HG02642 (cell line): ENCODE measurements around the gene TGFBR3.

Source experiments
- ATAC-seq: cut with Tn5 transposase; IDR thresholded peaks from one replicate; pipeline ENCODE4 v1.9.1; 2021; ENCODE audit warnings: mild to moderate bottlenecking; ENCODE audit not compliant: unreplicated experiment, poor library complexity

Gene TGFBR3

DNA sequence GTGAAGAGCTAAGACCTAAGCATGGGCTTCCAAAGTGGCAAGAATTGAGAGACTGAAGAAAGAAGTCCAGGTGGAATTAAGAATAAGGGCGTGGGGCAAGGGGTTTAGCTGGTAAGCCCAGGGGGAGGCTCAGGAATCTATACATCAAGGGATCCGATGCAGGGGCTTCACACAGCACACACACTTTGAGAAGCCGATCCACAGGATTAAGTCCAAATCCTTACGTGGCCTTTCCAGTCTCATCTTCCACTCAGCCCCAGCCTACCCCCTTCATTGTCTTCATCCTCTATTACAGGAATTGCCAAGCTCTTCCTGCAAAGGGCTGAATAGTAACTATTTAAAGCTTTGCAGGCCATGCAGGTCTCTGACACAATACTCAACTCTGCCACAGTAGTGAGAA is 101.3 kb downstream of the TGFBR3 start:
- no peak for ATAC-seq

DNA sequence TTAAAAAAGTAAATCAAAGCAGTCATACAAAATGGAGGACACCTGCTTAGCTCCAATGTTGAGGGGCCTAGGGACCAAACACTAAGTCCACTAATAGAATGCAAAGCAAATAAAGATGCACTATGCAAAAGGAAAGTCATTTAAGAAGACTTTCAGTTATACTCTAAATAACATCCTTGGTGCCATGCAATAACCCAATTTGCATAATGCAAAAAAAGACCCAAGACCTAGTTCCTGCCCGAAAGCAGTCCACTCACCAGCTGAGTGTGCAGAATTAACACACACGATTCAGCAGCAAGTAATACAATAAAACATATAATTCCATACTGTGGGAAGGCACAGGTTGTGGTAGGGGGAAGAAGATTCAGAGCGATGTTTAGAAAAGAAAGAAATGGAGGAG is 101.8 kb downstream of the TGFBR3 start:
- no peak for ATAC-seq

DNA sequence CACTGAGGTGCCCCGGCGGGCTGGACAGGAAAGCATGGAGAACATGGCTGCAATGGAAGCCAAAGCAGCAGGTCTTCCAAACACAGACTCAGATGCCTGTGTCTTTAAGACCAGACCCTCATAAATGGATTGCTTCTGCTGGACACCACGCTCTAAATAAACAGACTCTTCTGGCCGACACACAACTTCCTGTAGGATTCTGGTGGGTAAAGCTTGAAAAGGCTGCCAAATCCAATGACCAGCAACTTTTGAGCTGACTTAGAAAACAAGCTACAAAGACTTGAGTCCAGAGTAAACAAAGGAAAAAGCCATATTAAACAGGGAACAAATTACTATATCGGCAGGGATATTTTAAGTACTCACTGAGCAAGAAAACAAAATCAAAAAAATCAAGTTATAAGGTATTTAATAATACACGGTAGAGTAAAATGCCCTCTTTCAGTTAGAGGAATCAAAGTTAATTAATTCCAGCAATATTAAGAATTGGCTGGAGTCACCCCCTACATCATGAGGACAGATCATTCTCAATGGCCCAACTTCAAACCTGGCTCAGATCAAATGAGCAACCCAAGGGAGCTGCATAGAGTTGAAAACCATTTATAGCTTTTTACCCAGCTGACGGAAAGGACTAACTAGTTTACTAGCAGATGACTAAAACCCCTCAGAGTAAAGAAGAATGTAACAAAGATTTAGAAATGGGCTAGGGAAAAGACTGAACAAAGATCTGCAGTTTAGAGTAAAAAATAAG is 102.4 kb downstream of the TGFBR3 start:
- ATAC-seq: no peak

DNA sequence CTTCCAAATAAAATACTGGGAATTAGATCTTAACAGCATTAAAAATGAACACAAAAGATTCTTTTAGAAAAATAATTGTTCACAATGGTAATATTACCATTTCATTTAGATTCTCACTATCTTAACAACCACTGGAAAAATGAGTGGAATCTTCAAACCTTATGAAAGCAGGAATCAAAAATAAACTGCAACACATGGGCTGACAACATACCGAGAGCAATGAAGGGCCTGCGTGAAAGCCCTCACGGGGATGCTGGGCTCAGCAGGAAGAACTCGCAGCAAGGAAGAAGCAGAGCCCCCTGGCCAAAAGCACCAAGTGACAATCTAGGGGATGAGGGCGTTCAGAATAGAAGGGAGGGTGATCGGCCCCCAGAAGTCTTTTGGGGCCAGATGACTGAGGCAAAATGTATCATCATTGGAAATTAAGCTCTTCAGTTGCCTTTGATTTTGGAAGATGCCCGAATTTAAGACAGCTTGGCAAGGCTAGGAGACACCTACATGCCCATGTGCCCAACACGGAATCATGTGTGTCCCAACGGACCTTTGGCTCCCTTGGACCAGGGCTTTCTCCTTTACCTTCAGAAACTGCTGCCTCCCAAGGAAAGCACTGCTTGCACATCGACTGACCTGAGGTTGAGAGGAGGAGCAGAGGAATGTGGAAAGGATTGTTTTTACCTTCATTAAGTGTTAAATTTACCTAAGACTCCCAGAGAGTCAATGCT is 103.9 kb downstream of the TGFBR3 start:
- no peak for ATAC-seq

DNA sequence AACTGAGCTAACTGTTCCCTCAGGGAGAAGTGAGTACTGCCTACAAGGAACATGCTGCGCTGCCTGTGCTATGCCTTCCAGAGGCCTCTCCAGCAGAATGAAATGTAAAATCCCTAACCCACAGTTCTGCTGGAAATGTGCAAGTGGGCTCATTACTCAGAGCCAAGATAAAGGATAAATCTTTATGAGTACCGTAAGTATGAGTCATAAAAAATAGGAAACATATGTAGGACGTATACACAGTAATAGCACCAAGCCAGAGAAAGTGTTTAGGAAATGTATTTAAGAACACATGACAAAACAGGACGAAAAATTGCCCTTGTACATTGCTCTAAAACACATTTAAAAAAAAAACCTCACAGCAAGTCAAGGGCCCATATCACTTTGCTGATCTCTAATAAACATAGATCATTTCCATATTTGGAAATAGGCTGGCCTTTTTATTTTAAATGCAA is 104.6 kb downstream of the TGFBR3 start:
- ATAC-seq: no peak

DNA sequence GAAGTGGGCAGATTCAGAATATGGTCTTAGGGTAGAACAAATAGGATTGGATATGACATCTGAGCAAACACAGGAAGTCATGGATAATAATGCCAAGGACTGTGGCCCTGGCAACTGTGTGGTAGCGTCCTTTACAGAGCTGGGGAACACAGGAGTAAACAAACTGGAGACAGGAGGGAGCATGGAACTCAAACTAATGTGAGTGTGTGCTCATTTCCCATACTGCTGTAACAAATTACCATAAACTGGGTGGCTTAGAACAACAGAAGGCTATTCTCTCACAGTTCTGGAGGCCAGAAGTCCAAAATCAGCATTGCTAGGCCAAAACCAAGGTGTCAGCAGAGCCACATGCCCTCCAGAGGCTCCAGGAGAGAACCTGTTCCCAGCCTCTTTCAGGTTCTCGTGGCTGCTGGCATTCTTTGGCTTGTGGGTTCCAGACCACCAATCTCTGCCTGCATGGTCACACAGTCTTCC is 106.4 kb downstream of the TGFBR3 start:
- ATAC-seq: no peak

DNA sequence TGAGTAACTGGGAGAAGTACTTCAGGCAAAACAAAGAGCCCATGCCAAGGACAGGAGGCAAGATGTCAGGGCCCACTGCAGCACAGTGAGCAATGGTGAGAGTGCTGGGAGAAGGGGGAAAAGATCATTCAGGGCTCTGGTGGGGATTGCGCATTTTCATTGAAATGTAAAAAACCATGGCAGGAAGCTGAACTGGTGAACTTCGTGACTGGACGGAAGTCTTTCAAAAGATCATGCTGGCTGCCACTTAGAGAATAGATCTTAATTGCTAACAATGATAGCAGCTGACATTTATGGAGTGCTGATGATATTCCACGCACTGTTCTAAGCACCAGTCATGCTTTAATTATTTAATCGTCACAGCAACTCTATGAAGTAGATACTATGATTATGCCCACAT is 107.0 kb downstream of the TGFBR3 start:
- ATAC-seq: no peak

DNA sequence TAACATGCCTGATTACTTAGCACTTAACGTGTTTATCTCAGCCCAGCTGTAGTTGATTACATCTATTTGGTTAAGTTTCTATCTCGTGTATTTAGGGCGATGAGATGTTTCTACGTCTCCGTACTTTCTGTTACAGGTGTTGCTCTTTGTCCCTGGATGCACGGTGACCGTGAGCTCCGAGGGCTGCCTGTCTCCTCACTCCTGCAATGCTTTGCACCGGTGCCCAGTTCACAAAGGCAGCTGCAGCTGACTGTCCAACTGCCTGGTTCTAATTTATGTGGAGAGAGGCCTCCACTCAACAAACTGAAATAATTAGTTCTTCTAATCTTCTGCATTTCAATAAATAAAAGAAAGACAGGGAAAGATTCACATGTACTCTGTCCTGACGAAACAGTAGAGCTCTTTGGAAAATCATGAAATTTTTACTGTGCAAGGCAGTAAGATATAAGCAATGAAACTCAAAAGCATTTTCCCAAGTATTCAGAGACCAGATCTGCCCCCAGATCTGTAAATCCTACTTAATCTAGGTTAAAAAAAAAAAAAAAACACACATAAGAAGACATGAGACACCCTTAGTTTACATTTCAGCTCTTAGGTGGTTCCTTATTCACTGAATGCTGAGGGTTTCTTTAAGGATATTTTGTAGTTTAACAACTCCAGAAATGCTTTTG is 108.2 kb downstream of the TGFBR3 start:
- ATAC-seq: no peak

DNA sequence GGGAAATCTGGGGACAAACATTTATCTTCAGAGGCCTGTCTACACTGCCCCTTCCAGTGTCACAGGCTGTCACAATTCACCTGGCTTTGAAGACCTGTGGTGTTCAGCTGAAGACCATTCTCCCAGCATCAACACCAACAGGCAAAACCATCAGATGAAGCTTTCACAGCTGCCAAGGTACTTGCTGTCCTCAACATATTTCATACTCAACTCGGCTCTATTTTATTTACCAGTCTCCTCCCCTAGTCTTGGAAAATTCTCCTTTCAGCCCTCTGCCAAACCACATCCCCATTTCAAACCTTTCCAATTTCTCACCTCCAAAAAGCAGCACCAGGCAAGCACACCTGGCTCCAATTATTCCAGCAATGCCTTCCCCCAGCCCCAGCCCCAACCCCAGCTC is 108.8 kb downstream of the TGFBR3 start:
- ATAC-seq: no peak

DNA sequence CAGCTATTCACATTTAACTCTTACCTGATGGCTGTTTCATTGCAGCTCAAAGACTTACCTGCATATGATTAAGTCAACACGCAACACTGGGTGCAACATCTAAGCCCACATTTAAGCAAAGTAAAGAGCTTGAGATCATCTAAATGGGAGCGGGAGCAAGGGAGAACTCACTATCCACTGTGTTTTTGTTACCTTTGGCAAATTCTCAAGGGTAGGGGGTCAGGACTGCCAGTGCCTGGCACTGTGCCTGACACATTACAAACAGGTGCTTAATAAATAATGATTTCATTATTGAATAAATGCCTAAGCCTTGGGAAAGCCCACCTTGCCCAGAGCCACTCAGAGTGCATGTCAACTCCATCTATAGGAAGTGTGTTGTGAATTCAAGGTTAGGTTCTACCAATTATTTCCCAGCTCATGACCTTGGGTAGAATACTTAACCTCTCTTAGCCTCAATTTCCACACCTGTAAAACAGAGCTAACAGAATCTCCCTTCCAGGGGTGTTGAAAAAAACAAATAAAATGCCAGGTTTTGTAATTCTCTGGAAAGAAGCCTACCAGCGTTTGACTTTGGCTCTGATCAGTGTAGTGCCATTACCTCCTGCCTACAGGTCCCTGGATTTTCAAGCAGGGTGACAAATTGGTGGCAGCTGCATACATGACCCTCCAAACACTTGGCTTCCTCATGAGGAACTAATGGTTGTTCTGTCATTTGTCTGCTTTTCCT is 109.7 kb downstream of the TGFBR3 start:
- ATAC-seq: no peak

DNA sequence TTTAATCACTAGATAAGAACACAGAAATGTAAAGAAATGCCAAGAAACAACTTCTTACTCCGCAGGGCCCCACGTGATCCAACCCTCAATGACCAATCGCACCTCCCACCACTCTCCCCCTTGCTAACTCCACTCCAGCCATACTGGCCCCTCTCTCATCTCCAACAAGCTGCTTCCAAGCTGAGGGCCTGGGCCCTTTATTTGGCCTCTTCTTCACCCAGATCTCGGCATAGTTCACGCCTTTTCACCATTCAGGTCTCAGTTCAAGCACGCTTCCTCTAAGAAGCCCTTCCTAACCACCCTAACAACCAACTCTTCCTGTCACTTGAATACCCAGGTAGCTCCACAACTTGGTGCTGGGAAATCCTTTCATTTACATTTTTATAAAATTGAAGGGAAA is 110.7 kb downstream of the TGFBR3 start:
- no peak for ATAC-seq

DNA sequence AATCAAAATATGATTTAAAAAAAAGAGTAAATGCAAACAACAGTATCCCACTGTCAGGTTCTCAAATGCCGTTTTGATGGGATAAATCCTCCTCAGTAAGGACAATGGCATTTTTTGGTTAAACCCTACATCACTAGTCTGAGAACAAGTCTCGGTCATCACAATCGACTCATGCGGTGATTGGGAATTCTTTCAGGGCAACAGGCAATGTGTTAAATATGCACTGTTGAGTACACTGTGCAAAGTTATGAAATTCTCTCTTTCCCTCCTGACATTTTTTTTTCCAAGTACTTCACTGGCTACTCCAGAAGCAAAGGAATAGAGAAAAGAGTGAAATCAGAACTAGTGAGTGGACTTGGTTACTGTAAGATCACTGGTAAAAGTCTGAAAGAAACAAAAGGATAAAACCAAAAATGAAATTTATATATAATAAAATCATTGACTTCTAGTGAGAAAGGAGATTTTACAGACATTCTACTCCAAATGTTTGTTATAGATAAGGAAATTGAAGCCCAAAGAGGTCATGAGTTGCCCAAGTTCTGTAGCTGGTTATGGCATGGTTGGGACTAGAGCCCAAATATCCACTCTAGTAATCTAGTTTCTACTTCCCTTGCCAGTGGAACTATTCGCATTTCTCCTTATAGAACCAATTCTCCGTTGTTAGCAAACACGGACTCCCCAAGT is 111.3 kb downstream of the TGFBR3 start:
- no peak for ATAC-seq

DNA sequence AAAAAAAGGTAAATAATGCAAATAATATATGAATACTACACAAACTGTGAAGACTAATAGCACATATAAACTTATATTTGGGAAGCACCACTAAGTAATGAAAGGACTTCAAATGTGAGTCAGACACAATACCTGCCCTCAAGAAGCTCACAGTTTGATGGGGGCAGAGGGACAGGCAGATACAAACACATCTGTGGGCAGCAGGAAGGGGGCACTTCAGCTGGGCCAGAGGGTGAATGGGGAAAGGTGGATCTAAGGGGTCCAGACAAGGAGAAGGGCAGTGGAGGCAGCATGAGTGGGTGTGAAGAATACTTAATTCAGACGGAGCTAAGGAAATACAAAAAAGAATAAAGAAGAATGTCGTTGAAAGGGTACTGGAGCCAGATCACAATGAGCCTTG is 114.2 kb downstream of the TGFBR3 start:
- no peak for ATAC-seq

DNA sequence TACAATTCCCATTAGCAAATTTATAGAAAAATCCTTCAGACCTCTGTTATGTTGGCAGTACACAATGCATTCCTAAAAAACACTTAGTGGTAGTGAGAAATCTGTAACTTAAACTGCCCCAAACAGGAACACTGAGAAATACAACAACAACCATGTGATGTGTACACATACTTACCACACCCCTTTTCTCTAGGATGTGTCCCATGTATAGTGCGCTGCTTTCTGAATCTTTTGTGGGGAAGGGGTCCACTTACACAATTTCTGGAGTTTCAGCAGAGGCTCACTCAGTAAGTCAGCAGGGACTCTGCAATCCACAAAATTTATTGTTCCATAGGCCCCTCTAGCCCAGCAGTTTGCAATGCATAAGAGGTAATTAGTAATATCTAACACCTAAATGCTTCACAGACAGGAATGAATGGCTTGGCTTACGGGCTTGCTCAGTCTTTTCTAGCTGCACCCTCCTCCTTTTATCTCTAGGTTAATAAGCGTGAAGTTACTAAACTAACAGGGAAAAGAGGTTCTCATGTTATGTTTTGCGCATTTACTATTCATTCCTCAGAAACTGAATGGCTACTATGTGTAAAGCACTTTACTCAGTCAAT is 115.2 kb downstream of the TGFBR3 start:
- no peak for ATAC-seq

DNA sequence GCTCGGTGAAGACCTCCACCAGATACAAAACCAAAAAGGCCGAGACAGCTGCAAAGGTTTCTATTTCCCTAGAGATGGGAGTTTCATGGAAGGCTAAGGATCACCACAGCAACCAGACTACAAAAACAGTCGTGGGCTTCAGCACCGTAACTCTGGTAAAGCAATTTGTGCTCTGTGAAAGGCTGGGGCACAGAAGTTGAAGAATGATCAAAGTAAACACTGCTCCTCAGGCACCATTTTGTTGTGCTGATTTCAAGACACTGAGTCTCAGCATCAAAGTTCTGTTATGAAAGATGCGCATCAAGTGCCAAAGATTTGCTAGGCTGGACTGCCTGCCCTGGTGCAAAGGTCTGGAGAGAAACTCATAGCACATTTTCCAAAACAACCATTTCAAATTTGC is 116.2 kb downstream of the TGFBR3 start:
- ATAC-seq: no peak

DNA sequence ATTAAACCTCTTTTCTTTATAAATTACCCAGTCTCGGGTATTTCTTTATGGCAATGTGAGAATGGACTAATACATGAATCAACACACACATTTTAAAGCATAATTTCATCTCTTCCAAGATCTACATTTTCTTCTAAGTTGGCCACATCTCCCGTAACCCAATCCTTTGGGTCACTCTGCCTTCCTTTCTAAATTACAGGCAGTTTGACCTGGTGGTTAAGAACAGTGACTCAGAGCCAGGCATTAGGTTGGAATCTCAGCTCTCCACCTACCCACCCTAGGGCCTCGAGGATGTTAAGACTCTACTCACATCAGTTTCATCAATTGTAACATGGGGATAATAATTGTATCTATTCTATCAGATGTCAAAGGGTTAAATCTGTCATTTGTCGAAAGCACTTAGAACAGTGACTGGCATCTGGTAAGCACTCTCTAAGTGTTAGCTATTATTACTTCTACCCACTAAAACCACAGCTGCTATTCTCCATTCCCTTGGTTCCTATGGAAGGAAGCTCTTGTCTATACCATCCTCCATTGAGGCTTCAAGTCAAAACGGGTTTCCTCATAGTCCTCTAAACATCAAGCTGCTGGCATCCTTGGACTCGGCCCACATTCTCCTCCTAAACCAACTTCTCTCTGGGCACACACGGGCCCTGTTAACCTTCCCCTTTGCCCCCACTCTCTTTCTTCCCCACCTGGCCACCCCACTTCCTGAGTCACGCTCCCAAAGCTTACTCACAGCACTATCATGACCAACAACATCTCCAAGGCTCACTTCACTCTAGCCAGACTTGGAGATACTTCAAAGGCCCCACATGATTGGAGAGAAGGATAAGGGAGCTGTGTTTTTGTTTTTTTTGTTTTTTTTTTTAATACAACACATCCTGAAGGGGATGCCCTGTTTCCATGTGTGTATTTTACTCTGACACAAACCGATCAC is 116.9 kb downstream of the TGFBR3 start:
- no peak for ATAC-seq

DNA sequence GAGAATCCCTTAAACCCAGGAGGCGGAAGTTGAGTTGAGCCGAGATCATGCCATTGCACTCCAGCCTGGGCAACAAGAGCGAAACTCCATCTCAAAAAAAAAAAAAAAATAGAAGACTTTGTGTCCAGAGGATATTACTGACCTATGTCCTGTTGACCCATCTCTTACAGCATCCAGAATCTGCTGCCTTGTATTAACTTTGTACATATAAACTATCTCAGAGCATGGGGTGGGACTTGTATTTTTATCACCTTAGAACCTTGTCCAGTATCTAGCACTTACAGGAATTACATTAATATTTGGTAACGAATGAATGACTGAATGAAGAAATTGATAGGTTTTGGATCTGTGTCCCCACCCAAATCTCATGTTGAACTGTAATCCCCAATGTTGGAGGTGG is 117.8 kb downstream of the TGFBR3 start:
- no peak for ATAC-seq

DNA sequence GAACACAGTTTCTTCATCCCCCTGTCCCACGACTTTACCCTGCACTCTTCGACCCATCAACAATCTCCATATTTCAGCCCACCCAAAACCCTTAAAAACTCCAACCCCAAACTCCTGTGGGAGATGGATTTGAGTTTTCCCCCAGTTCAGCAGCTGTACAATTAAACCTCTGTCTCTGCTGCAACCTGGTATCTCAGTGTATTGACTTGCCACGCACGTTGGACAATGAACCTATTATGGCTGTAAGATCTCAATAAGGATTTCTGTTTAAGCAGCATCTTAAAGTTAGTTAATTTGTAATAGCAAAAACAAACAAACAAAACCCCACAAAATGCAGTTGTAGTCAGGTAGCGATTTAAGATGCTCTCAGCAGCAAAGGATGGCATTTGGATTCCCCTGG is 119.1 kb downstream of the TGFBR3 start:
- ATAC-seq: no peak
